OCI-LY1 (cell line): ENCODE measurements around the gene LAMC1.

Experiments
- H2AFZ ChIP-seq: fragments of 200-600 bp; sonication (generic), shearing (Covaris generic); 2 replicates; pipeline ENCODE4 v1.6.0; 2014; ENCODE audit warnings: antibody characterized with exemption, mild to moderate bottlenecking, low read length
- H3F3A ChIP-seq: fragments of 200-600 bp; sonication (generic), shearing (Covaris generic); 2 replicates; pipeline ENCODE4 v1.6.0; 2014; ENCODE audit warnings: mild to moderate bottlenecking, antibody characterized with exemption, low read length, moderate library complexity; ENCODE audit not compliant: insufficient read depth
- H3K27ac ChIP-seq: fragments of 200-600 bp; sonication (generic); 2 replicates; pipeline ENCODE4 v1.5.1; 2014; ENCODE audit warnings: low read length, mixed run types, mild to moderate bottlenecking, low read depth; ENCODE audit not compliant: poor library complexity, severe bottlenecking
- H3K27me3 ChIP-seq: fragments of 200-600 bp; sonication (generic); 2 replicates; pipeline ENCODE4 v1.6.0; 2014; ENCODE audit warnings: antibody characterized with exemption, mild to moderate bottlenecking, low read length, moderate library complexity; ENCODE audit not compliant: insufficient read depth
- H3K36me3 ChIP-seq: fragments of 200-600 bp; sonication (generic); 2 replicates; pipeline ENCODE4 v1.6.1; 2014; ENCODE audit warnings: mild to moderate bottlenecking, antibody characterized with exemption, low read length, moderate library complexity, mixed read lengths; ENCODE audit not compliant: insufficient read depth
- H3K4me1 ChIP-seq: fragments of 200-600 bp; sonication (generic); 2 replicates; pipeline ENCODE4 v1.5.1; 2014; ENCODE audit warnings: mild to moderate bottlenecking, low read length, moderate library complexity; ENCODE audit not compliant: insufficient read depth, severe bottlenecking
- H3K4me2 ChIP-seq: fragments of 200-600 bp; sonication (generic), shearing (Covaris generic); 2 replicates; pipeline ENCODE4 v1.6.1; 2014; ENCODE audit warnings: low read length
- H3K4me3 ChIP-seq: fragments of 200-600 bp; sonication (generic); 2 replicates; pipeline ENCODE4 v1.5.1; 2014; ENCODE audit warnings: low read length, low read depth, mild to moderate bottlenecking, mixed read lengths; ENCODE audit not compliant: poor library complexity, severe bottlenecking
- H3K79me2 ChIP-seq: fragments of 200-600 bp; shearing (Covaris generic); 2 replicates; pipeline ENCODE4 v1.6.1; 2016; ENCODE audit warnings: mixed run types, low read length, mixed read lengths; ENCODE audit not compliant: insufficient read depth
- H3K9ac ChIP-seq: fragments of 200-600 bp; sonication (generic), shearing (Covaris generic); 2 replicates; pipeline ENCODE4 v1.6.1; 2014; ENCODE audit warnings: mild to moderate bottlenecking, low read length, mixed read lengths
- H3K9me2 ChIP-seq: fragments of 200-600 bp; sonication (generic), shearing (Covaris generic); 2 replicates; pipeline ENCODE4 v1.6.1; 2014; ENCODE audit warnings: low read depth, mild to moderate bottlenecking, low read length, mixed read lengths
- H3K9me3 ChIP-seq: fragments of 200-600 bp; shearing (Covaris generic); 2 replicates; pipeline ENCODE4 v1.6.1; 2014; ENCODE audit warnings: low read length, mixed read lengths
- H4K20me1 ChIP-seq: fragments of 200-600 bp; sonication (generic), shearing (Covaris generic); 2 replicates; pipeline ENCODE4 v1.6.0; 2016; ENCODE audit warnings: mild to moderate bottlenecking, low read length; ENCODE audit not compliant: insufficient read depth
- EZH2 ChIP-seq: fragments of 200-600 bp; sonication (generic), shearing (Covaris generic); IDR thresholded peaks from 2 replicates; pipeline ENCODE4 v1.8.0; 2017; ENCODE audit warnings: borderline replicate concordance, mixed run types, mild to moderate bottlenecking, antibody characterized with exemption, low read length, moderate library complexity, mixed read lengths
- TF ChIP-seq, protein P1 (sequence below): fragments of 200-600 bp; sonication (generic), shearing (Covaris generic); IDR thresholded peaks from 2 replicates; pipeline ENCODE4 v1.5.1; 2017; ENCODE audit warnings: mild to moderate bottlenecking, antibody characterized with exemption, low read length, moderate library complexity, mixed read lengths

LAMC1 gene

DNA sequence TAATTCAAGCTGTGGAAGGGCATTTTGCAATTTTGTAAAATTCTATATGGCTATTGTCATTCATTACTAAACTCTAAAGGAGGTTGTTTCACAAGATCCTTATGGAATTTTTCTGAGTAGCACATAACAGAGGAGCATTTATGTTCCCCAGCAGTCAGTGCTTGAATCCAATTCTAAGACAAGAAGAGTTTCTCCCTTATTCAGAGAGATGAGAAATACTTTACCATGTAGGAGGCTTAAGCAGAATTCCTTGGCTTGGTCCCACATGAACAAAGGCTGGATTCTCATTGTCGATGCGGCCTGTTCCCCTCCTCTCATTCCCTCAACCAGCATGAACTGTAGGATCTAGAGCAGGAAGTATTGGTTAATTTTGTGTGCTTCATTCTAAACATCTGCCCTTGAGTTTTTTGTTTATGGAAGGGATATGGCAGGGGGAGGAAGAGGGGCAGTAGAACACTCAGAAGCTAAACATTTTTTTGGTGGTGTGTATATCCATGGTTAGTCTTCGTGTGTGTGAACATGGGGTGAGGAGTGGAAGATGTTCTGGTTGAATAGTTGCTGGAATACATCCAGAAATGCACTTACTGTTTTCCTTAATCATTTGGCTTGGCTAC, 74.3 kb downstream of the LAMC1 start:
- no peaks in the 10 kb centered on the region for H3K9me3 ChIP-seq
- no peaks in the 10 kb centered on the region for H3K36me3 ChIP-seq
- H3K79me2 ChIP-seq = no peaks in the 10 kb centered on the region
- H4K20me1 ChIP-seq = no peaks in the 10 kb centered on the region
- H3K4me2 ChIP-seq = no peak overlapping the region
- H3K27me3 ChIP-seq = no peaks in the 10 kb centered on the region
- H2AFZ ChIP-seq = no peak overlapping the region
- H3K9me2 ChIP-seq = no peaks in the 10 kb centered on the region
- no peak overlapping the region for H3K4me3 ChIP-seq
- TF ChIP-seq, protein P1, sequence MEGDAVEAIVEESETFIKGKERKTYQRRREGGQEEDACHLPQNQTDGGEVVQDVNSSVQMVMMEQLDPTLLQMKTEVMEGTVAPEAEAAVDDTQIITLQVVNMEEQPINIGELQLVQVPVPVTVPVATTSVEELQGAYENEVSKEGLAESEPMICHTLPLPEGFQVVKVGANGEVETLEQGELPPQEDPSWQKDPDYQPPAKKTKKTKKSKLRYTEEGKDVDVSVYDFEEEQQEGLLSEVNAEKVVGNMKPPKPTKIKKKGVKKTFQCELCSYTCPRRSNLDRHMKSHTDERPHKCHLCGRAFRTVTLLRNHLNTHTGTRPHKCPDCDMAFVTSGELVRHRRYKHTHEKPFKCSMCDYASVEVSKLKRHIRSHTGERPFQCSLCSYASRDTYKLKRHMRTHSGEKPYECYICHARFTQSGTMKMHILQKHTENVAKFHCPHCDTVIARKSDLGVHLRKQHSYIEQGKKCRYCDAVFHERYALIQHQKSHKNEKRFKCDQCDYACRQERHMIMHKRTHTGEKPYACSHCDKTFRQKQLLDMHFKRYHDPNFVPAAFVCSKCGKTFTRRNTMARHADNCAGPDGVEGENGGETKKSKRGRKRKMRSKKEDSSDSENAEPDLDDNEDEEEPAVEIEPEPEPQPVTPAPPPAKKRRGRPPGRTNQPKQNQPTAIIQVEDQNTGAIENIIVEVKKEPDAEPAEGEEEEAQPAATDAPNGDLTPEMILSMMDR = no peak
- TF ChIP-seq EZH2 = no peak
- H3K4me1 ChIP-seq = peaks cover 49% of the 10 kb centered on the region
- peak overlapping the region; percentile 14 for H3K27ac ChIP-seq
- H3F3A ChIP-seq = no peaks in the 10 kb centered on the region
- H3K9ac ChIP-seq = no peak overlapping the region

DNA sequence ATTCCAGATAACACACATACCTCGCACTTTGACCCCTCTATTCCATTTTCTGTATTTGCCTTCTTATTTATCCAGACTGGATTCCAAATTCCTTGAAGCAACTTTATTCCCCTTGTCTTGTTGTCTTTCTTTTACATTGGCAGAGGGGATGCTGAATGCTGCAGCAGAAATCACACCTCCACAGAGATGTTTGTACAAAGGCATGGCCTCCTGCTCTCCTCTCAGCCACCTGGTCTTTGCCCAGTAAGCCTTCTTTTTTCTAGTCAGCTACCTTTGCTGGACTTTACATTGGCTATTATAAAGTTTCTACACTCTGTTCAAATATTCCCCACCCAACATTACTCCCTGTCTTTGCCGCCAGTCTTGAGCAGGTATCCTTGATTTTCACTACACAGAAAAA, 75.1 kb downstream of the LAMC1 start:
- H4K20me1 ChIP-seq = no peaks in the 10 kb centered on the region
- no peaks in the 10 kb centered on the region for H3K9me2 ChIP-seq
- no peak overlapping the region for H3K4me3 ChIP-seq
- no peak overlapping the region for H3K4me2 ChIP-seq
- H3K4me1 ChIP-seq = peaks cover 46% of the 10 kb centered on the region
- H2AFZ ChIP-seq = no peak overlapping the region
- no peaks in the 10 kb centered on the region for H3K27me3 ChIP-seq
- H3F3A ChIP-seq = no peaks in the 10 kb centered on the region
- H3K9me3 ChIP-seq = no peaks in the 10 kb centered on the region
- no peak overlapping the region for H3K27ac ChIP-seq
- no peaks in the 10 kb centered on the region for H3K79me2 ChIP-seq
- TF ChIP-seq EZH2 = no peak
- TF ChIP-seq, protein P1 = no peak
- H3K36me3 ChIP-seq = peaks cover 2% of the 10 kb centered on the region; the same call in 1 of the 2 replicates
- H3K9ac ChIP-seq = no peak overlapping the region

DNA sequence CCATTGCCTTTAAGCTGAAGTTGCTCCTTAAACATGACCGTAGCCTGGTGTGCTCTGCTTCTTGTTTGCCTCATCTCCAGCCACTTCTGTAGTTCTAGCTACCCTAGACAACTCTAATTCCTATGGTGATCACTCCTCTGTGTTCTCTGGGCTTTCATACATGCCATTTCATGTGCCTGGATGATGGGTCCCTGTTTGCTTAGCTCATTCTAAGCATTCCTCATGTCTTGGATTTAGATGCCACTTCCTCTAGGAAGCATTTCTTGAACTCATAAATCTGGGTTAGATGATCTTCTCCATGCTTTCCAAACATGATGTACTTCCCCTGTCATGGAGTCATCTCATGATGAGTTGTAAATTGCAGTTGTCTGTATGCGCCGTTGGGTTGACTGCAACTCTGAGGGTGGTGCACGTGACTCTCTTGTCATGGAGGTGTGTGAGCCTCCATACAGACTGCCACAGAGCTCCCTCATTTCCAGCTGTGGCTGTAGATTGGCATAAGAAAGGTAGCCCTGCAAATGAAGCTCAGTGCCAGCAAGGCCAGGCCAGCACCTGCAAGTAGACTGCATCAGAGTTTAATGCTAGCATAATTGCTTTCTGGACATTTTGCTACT, 77.2 kb downstream of the LAMC1 start:
- H3F3A ChIP-seq = no peaks in the 10 kb centered on the region
- H3K79me2 ChIP-seq = no peaks in the 10 kb centered on the region
- H3K36me3 ChIP-seq = peaks cover 16% of the 10 kb centered on the region; the same call in 1 of the 2 replicates
- no peak for TF ChIP-seq EZH2
- TF ChIP-seq, protein P1 = no peak
- no peak overlapping the region for H3K9ac ChIP-seq
- no peak overlapping the region for H2AFZ ChIP-seq
- H3K4me3 ChIP-seq = no peak overlapping the region
- H3K27me3 ChIP-seq = no peaks in the 10 kb centered on the region
- H3K4me1 ChIP-seq = peaks cover 68% of the 10 kb centered on the region
- no peaks in the 10 kb centered on the region for H3K9me2 ChIP-seq
- H4K20me1 ChIP-seq = no peaks in the 10 kb centered on the region
- no peak overlapping the region for H3K4me2 ChIP-seq
- no peak overlapping the region for H3K27ac ChIP-seq
- H3K9me3 ChIP-seq = no peaks in the 10 kb centered on the region
